SK-N-SH (cell line): ENCODE results near the gene RCN2.

Source experiments
- CTCF ChIP-seq: fragments of 200-600 bp; sonication (generic); IDR thresholded peaks from 2 replicates; pipeline ENCODE4 v1.6.1; 2017; ENCODE audit warnings: antibody characterized with exemption, mild to moderate bottlenecking, moderate library complexity
- RCOR1 ChIP-seq: fragments of 150-350 bp; IDR thresholded peaks from 2 replicates; pipeline ENCODE4 v1.6.1; 2017; ENCODE audit warnings: antibody characterized with exemption, low read length
- REST ChIP-seq: IDR thresholded peaks from 2 replicates; pipeline ENCODE4 v1.6.1; 2012; ENCODE audit warnings: mild to moderate bottlenecking, low read depth, low read length, moderate library complexity

GRCh38 chr15:76993114-76993725 lies 61.7 kb downstream of the RCN2 start:
- TF ChIP-seq CTCF: no peak
- no peak for TF ChIP-seq RCOR1
- no peak for TF ChIP-seq REST
